Measurements from ENCODE around the gene SLC7A5.
"Not testable (repeated sequence)": the region's sequence is repeated elsewhere in the genome, so short reads cannot be mapped to it uniquely, and the experiment has no call there.

The SLC7A5 gene

DNA sequence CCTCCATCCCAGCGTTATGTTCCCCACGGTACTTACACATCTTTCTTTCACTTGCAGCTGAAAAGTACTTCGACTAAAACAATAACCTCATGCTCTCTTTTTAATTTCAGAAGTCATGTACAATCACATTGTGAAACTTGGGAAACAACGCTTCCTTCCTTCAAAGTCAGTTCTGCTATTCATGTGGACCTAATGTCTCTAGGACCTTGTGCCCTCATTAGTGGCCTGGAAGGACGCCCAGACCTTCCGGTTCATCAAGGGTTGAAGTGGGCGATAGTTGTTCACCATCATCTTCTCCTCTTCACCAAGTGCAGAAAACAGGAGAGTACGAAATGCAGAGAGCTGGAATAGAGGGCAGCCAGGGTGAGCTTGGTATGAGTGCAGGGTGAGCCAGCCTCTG lies 18.6 kb upstream of the SLC7A5 start:
- DNase-seq: not testable (repeated sequence)

DNA sequence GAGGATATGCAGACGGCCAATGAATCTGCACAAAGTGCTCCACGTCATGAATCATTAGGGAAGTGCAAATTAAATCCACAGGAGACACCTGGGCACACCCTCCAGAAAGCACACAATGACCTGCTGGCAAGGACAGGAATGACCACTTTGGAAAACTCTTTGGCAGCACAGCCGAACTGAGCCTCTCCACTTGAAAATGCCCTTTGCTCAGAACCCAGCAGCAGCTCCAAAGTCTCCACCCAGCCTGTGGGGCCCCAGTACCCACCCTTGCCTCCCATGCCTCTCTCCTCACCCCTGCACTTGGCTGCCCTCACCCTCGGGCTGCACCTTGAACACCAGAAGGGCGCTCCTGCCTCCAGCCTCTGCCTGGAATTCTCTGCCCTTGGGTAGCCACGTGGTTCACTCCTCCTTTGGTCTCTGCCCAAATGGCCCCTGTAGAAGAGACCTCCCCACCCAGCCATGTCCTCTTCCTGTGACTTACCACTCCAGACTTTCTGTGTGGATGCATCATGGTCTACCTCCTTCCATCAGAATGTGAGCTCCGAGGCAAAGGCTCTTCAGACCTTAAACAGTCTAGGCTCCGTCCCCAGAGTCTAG lies 16.2 kb upstream of the SLC7A5 start:
- not testable (repeated sequence) for DNase-seq

DNA sequence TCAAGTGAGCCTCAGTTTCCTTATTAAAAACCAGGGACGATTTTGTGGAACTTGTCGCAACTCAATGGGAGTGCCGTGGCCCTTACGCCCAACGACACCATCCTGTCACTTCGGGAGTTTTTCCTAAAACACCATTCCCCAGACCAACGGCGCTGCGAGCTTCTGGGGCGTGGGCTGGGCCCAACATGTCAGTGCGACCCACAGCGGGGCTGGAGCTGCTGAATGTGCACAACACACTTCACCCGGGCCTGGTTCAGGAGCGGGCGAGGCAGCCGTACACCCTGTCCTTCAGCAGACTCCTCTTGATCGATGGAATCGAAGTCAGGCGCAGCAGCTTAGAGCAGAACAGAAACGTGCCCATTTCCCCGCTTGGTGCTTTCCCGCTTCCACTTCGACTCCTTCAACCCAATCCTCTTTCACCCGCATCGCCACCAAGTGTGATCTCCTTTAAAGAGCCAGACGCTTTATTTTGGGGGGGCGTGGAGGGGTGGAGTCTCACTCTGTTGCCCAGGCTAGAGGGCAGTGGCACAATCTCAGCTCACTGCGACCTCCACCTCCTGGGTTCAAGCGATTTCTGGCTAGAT lies 13.2 kb upstream of the SLC7A5 start:
- no peak for DNase-seq

DNA sequence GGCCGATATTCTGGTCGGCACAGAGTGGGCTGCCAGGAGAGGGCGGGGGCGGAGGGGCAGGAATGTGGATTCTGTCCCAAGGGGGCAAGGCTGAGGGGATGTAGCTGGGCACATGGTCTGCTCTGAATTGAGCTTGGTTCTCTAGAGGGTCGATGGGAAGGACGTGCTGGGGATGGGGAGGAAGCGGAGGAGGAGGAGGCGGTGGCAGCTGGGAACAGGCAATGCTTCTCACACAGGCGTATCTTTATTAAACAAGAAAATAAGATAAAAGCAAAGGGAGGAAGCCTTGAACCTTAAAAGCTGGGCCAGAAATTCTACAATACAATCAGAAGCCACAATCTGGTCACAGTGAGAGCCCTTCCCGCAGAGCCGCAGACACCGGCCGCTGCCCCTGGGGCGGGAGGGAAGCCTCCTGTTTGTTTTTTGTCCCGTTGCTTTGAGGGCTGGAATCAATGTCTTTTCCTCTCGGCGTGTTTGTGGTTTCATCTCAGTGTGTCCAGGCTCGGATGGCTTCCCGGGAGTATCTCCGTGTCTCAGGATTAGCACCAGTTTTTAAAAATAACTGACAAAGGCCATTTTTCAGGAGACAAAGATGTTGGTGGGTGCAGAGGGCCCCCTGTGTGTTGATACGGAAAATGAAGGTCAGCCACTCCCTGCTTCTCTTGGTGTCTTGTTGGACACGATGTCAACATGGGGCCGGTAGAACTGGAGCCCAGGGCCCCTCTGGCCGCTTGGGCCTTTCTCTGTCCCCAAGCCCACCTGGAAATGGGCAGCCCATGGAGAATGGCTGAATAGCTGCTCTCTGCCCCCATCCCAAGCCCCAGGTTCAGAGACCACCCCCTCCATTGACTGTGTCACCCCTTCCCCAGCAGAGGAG lies 12.3 kb upstream of the SLC7A5 start:
- no peak for DNase-seq

DNA sequence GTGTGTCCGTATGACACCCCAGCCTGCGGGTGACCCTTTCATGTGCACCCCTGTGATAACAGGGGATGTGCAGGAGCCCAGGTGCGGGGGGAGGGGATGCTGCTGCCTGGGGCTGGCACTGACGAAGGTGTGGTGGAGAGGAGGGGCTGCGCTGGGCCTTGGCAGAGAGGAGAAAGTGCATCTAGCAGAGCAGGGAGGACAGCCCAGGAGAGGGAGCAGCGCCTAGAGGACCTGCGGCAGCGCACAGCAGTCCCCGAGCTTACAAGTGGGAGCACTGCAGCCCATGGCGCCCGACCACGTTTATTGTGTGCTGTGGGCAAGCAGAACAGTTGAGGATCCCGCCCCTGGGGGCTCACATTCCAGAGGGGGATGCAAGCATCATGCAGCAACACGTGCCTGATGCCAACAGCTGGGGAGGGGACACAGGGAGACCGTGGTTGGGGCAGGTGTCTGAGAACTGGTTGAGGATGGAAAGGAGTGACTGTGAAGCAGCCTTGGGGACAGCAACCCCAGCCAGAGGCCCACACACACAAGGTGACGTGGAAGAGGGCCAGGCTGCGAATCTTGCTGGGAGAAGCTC lies 10.9 kb upstream of the SLC7A5 start:
- no peak for DNase-seq

DNA sequence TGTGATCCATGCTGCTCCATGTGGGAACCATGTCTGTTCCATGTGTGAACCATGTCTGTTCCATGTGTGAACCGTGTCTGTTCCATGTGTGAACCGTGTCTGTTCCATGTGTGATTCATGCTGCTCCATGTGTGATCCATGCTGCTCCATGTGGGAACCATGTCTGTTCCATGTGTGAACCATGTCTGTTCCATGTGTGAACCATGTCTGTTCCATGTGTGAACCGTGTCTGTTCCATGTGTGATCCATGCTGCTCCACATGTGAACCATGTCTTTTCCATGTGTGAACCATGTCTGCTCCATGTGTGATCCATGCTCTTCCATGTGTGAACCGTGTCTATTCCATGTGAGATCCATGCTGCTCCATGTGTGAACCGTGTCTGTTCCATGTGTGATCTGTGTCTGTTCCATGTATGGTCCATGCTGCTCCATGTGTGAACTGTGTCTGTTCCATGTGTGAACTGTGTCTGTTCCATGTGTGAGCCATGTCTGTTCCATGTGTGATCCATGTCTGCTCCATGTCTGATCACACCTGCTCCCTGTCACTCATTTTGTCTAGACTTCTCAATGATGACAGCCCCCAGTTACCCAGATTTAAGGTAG lies 10.2 kb upstream of the SLC7A5 start:
- not testable (repeated sequence) for DNase-seq

DNA sequence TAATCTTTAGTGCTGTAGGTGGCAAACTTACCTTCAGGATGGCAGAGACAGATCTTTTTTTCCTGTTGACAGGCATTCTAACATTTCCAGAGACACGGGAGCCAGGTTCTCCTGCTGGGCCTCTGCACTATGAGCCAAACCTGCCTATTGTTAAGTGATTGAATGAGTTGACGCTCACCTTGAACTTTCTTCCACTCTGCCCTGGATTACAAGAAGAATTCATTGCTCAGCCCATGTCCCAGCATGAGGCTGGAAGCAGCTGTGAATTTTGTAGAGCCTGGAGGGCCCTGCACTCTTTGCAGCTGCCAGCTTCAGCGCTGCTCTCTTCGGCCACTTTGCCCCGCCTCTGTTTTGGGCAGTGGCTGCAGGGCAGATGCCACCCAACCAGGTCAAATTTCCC lies 9.4 kb upstream of the SLC7A5 start:
- no peak for DNase-seq

DNA sequence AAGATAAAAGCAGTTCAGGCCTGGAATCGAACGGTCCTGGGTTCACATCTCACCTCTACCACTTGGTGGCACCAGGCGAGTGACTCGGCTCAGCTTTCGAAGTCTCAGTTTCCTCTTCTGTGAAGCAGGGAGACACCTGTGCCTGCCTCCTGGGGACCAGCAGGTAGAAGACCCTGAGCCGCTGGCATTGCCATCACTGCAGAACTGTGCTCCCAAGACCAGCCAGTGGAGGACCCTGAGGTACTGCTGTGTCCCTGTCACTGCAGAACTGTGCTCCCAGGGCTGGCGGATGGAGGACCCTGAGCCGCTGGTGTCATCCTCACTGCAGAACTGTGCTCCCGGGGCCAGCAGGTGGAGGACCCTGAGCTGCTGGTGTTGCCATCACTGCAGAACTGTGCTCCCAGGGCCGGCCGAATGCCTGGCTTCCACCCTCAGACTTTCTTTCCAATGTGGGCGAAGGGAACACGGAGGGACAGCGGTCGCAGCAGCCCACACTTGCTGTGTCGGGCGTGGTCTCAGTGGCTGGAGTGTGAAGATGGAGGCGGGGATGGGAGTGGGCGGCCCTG lies 8.7 kb upstream of the SLC7A5 start:
- no peak for DNase-seq

DNA sequence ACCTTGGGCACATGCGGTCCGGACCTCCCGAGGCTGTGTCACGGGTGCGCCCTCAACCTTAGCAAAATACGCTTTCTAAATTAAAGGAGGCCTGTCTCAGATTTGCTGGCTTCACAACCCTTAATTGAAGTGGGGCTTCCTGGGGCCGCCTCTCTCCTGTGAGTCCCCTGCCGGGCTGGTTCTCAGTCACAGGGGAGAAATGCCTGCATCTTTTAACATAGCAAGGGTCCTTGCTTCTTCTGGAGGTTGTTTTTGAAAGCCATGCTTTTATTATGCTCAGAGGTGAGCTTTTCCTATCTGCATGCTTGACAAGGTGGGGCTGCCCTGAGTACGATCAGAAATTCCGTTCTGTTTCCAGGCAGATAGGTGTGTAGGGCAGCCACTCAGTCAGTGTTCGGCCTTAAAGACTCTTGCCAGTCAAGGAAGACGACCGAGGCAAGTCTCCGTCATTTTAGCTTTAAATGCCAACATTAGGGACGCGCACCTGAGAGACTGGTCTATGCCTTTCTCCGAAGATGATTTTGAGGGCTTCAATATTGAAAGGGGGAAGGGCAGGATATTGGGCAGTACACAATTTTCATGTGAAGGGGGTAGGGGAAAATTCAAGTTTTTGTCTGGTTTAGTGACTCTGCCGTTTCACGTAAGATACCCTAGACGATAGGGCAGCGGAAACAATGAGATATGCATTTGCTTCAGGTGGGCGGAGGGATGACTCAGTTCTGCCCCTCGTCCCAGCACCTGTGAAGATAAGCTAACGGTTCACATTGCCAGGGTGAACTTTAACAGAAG lies 5.5 kb upstream of the SLC7A5 start:
- DNase-seq: no peak

DNA sequence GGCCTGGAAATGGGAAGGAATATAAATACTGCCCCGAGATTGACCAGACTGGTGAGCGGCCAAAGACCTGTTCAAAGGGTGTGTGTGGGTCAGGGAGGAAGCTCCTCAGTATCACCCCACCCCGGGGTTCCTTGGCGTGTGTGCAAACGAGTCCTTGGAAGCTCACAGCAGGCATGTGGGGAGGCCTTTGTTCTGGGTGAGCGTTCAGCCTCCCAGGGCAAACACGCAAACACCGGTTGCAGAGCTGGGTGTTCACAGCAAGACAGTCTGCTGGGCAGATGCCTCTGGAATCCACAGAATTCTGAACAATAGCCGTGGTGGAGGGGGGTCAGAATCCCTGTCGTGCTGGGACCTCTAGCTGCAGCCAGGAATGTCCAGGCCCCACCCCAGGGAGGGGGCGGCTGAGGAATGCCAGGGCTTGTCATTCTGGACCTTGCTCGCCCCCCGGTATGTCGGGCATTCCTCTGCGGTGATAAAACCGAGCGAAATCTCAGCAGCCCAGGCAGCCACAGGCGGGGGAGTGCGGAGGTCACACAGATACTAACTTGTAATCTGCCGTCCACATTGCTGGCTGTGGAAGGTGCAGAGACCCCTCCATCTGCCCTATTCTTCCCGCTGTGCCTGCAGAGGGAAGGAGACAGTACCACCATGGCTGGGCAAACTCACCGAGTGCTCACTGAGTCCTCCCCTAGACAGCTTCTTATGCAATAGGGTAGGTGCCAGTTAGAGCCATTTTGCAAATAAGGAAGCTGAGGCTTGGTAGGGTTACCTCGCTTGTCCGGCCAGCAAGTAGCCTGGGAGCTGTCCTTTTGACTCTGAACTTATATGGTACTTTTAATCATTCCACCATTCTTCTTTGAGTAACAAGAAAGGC lies 1.3 kb upstream of the SLC7A5 start:
- not testable (repeated sequence) for DNase-seq

DNA sequence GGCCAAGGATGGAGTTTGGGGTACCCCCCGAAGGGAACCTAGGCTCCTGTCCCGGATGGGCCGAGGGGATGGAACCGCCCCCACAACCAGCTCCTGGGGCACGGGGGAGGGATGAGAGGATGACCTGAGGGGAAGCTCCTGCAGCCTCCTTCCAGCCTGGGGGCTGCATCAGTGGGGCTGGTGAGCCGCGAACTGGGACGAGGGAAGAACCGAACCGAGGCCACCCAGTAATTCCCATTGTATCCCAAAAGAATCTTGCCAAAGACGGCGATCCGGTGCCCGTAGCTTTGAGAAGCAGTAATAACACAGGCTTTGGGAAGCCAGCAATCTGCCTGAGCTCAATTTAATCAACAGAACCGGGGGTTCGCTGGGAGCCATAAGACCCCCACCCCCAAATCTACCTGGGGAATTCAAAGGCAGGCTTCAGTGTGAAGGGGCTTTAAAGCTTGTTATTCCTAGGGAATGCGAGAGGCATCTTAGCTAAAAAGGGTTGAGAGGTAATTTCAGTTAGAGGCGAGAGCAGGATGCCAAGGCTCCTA lies 641 bp upstream of the SLC7A5 start:
- not testable (repeated sequence) for DNase-seq

DNA sequence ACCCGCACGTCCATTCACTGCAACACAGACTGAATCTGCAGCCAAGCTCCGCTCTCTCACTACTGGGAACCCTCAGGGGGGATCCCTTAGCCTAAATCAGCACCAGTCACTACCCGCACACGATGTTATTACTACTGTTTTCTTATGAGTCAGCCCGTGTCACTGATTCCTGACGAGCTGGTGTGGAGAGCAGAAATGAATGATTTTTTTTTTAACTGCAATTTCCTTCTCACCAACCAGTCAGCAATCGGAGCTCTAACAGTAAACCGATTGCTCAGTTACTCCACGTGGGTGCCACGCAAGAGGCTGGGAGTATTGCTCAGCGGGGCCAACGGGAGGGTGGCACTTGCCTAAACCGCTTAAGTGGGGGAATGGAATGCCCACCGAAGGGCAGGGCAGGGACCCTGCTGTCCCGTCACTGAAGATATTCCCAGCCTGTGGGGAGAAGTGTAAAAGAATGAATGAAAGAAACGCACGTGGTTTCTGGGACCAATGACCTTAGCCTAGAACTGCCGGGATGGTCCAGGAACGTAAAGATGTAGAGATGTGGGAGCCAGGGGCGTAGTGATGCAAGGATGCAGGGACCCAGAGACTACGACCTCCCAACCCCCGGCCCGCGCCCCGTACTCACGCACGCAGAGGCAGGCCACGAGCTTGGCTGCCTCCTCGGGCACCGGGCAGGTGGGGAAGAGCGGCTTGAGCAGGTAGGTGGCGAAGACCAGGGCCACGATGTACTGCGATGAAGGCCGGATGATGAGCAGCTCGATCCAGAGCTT lies 865 bp downstream of the SLC7A5 start:
- peak; percentile 76 to 79 for DNase-seq

DNA sequence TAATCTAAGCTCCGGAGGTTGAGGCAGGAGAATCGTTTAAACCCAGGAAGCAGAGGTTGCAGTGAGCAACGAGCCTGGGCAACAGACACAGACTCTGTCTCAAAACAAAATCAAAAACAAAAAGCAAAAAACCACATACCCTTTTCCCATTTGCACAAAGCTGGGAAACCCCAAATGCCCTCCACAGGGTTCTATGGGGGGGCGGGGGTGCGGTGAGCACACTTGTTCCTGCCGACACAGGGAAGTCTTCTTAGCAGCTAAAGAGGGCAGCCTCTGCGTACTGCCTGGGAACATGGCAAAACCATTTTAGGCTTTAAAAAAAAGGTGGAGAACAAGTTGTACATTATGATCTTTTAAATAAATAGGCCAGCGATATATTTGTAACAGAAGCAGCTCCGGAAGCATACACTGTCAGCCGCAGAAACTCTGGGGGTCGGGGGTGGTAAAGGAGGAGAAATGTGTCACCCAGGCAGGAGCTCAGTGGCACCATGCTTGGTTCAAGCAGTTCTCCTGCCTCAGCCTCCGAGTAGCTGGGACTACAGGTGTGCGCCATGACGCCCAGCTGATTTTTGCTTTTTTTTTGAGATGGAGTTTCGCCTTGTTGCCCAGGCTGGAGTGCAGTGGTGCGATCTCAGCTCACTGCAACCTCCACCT lies 3.3 kb downstream of the SLC7A5 start:
- DNase-seq: peak; percentile 66 to 75

DNA sequence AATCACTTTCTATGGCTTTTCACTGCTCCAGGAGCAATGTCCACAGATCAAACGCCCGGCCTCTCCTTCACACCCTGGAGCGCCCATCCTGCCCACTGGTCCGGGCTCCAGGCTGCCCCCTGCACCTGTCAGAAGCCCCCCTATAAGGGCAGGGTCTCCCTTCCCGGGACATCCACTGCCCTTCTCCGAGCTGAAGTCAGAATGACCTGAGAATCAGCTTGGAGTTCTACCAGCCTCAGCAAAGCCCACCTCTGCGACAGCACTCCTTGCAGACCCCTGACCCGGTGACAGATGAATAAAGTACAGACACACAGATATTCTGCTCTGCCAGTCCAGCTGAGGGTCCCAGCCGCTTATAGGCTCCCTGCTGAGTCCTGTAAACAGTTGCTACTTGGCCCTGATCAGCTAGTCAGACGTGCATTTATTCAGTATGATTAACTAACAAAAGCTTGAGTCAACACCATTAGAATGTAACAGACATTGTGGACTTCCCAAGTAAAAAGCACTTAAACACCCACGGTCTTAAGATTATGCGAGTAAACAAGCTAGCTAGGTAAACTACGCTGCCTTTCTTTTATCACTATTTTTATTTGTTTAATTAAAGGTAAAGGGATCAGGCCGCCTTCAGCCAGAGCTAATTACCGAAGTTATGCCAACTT lies 4.8 kb downstream of the SLC7A5 start:
- DNase-seq: no peak

DNA sequence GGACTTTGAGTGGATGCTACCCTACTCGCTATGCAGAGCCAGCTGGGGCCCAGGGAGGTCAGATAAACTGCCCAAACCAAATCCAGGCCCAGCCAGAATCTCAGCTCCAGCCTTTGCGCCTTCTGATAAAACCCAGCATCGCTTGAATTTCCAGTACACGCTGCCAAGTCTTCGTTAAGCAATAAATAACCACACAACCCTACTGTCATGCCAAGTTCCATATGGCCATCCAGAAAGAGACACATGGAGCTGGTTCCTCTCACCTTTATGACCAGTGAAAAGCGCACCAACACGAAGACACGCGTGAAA lies 6.0 kb downstream of the SLC7A5 start:
- DNase-seq: not testable (repeated sequence)

DNA sequence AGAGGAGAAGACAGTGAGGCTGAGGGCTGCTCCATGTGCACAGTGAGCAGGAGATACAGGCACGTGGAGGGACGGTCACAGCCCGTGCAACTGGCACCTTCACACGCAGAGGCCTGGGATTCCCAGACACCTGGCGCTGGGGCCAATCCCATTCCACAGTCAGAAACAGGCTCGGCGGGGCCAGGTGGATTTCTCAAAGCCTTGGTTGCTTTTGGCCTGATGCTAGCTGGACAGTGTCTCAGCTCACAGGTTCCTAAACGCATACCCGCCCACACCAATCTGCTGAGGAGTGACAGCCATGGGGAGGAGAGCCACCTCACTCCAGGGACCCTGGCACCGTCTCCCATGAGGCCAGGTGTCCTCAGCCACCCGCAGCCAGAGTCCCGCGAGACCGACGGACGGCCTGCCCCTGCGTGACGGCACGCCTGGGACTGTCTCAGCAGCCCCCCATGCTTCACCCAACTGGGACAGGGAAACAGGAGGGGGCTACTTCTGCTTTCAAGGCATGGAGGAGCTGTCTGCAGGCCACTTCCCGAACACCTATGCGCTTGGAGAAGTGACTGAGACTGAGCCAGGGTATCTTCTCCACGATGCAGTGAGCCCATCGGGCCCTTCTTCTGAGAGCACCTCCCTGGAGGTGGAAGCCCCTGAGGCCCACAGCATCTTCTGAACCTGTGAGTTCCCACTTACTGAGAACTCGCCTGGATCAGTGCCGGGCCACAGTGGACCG lies 6.5 kb downstream of the SLC7A5 start:
- not testable (repeated sequence) for DNase-seq

DNA sequence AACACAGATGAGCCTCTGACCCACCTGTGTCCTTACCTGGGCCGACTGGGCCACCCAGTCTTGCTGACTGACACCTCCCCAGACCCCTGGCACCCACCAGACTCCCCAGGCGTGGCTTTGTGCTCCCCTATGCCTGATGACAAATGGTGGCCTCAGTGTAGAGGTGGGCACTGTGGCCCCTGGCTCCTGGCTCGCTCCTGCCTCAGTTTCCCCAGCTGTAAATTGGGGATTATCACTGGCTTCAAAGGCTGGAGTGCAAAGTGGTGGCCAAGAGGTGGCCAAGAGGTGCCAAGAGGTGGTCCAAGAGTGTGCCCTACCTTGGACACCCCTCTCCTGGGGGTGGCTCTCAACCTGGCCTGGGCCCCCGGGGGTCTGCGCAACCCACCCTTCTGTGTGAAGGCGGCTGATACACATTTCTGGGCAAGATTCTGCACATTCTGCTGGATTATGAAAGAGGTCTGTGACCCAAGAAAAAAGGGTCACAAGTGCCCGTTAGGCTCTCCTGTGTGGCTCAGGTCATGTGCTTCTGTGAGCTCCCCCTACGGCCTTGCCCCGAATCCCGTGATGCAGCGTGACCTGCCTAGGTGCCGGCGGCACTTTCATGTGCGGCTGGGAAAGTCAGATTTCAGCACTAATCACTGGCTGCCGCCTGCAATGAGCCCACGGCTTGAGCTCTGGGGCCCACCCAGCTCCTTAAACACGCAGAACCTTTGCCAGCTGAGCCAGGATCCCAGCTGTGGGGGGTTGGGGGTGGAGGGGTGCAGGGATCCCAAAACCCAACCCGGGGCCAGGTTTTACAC lies 7.8 kb downstream of the SLC7A5 start:
- DNase-seq: not testable (repeated sequence)

All from CD4-positive, alpha-beta T cell treated with Interferon alpha-2 for 1 hour (primary cell).